ENCODE results near the gene CALML5.
A peak's percentile ranks its signal among the peaks of the same experiment; 100 is the strongest.

The CALML5 gene

GRCh38 chr10:5499493-5500140 lies at the start of gene CALML5:
TSS of gene CALML5 (minus strand) at chr10:5499570. CDS start at chr10:5499438, 132 bp downstream.
- in situ Hi-C loops (cut with HindIII; ENCODE audit: low sequenced_read_pairs) = loop anchor here (10.0 kb wide), 1 partner anchor 55 kb away; no protein-coding TSS in a partner anchor
- no peak within 1 kb of the TSS for H3K4me3 ChIP-seq (ENCODE audit: low read depth, low read length)
- TF ChIP-seq, protein P1, sequence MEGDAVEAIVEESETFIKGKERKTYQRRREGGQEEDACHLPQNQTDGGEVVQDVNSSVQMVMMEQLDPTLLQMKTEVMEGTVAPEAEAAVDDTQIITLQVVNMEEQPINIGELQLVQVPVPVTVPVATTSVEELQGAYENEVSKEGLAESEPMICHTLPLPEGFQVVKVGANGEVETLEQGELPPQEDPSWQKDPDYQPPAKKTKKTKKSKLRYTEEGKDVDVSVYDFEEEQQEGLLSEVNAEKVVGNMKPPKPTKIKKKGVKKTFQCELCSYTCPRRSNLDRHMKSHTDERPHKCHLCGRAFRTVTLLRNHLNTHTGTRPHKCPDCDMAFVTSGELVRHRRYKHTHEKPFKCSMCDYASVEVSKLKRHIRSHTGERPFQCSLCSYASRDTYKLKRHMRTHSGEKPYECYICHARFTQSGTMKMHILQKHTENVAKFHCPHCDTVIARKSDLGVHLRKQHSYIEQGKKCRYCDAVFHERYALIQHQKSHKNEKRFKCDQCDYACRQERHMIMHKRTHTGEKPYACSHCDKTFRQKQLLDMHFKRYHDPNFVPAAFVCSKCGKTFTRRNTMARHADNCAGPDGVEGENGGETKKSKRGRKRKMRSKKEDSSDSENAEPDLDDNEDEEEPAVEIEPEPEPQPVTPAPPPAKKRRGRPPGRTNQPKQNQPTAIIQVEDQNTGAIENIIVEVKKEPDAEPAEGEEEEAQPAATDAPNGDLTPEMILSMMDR (IDR thresholded peaks at IDR 0.05; ENCODE audit: low read depth, low read length, missing control alignments) = no peak
- DNase-seq (ENCODE audit: low read depth) = no peak

DNA sequence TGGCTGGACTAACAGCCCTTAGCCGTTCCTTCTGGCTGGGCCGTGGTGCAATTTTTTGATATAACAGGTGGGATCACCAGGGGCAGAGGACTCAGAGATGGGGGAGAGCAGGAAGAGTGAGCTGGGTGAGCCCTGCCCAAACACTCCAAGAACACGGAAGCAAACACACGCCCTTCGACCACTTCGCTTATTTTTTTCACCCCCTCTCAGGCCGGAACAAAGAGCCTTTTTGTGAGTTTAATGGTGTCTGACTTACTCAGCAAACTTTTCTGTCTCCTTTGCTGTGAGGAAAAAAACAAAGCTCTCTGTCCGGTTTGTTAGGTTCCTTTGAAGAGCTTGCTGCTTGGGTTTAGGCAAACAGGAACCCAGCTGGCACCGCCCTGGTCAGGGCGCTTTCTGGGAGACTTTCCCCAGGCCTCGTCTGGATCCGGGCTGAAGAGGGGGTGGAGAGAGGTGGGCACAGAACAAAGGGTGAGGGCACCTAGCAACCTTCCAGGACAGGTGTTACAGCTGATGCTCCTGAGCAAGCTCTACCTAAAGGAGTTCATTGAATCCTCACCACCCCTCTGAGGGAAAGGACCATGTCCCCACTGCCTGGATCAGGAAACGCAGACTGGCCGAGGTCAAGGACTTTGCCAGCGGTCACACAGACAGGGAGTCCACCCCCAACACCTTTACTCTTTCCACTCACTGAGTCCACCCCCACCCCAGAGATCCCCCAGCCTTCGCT lies 48.7 kb upstream of the CALML5 start:
- TF ChIP-seq, protein P1 (IDR thresholded peaks at IDR 0.05; ENCODE audit: low read depth, low read length, missing control alignments) = no peak
- no peak overlapping the region for H3K4me3 ChIP-seq (ENCODE audit: low read depth, low read length)
- no peak for DNase-seq (ENCODE audit: low read depth)
- in situ Hi-C loops (cut with HindIII; ENCODE audit: low sequenced_read_pairs) = no loop called here

- TF ChIP-seq, protein P1 (IDR thresholded peaks at IDR 0.05; ENCODE audit: low read depth, low read length, missing control alignments) = no peak
- no peak overlapping the region for H3K4me3 ChIP-seq (ENCODE audit: low read depth, low read length)
- no peak for DNase-seq (ENCODE audit: low read depth)
- in situ Hi-C loops (cut with HindIII; ENCODE audit: low sequenced_read_pairs) = no loop called here
These were observed 48.2 kb upstream of the CALML5 start for GRCh38 chr10:5547681-5547930.

DNA sequence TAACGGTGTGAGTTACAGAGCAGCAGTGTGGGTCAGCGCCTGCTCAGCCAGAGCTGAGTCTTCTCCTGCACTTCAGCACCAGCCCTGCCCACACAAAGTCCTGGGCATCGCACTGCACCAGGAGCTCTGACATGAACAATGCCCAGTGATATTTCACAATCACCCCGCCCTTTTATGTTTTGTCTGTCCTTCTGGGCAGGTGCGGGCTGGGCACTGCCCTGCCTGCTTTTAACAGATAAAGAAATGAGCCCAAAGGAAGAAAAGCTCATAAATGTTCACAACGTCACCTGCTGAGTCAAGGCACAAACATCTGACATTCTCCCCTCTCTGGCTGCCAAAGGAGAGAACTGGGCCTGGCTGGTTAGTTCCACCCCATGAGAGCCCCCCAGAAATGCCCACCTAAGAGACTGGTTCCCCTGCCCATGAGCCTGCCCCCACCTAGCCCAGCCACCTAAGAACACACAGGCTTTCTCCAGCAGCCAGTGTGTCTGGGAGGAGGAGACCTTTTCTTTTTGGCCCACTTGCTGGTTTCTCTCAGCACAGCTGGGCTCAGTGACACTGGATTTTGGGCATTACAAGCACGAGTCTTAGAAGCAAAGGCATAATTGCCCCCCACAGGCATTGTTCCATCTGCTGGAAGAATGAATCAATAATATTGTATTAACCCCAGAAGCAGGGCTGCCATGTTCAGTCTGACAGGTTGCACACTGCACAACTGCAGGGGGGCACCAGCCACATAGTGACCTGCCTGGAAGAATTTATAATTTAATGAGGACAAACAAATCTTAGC lies 47.7 kb upstream of the CALML5 start:
- no peak overlapping the region for H3K4me3 ChIP-seq (ENCODE audit: low read depth, low read length)
- no peak for DNase-seq (ENCODE audit: low read depth)
- in situ Hi-C loops (cut with HindIII; ENCODE audit: low sequenced_read_pairs) = no loop called here
- TF ChIP-seq, protein P1 (IDR thresholded peaks at IDR 0.05; ENCODE audit: low read depth, low read length, missing control alignments) = no peak

GRCh38 chr10:5545778-5546710 lies 46.7 kb upstream of the CALML5 start:
- TF ChIP-seq, protein P1 (IDR thresholded peaks at IDR 0.05; ENCODE audit: low read depth, low read length, missing control alignments) = no peak
- in situ Hi-C loops (cut with HindIII; ENCODE audit: low sequenced_read_pairs) = no loop called here
- DNase-seq (ENCODE audit: low read depth) = peak; percentile 73
- H3K4me3 ChIP-seq (ENCODE audit: low read depth, low read length) = no peak overlapping the region

DNA sequence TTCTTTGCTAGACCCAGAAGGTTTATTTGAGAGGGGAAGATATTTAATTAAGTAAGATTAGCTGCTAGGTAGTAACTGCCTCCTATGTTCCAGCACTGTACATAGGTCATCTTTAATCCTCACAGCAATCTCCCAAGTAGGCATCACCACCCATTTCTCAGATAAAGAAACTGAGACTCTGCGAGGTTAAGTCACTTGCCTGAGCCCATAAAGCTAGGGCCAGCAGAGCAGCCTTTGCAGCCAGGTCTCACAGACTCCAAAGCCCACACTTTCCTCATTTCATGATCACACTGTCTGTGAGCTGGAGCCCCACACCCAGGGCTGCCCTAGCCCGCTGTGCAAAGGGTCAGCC lies 46.0 kb upstream of the CALML5 start:
- no peak overlapping the region for H3K4me3 ChIP-seq (ENCODE audit: low read depth, low read length)
- in situ Hi-C loops (cut with HindIII; ENCODE audit: low sequenced_read_pairs) = no loop called here
- no peak for DNase-seq (ENCODE audit: low read depth)
- TF ChIP-seq, protein P1 (IDR thresholded peaks at IDR 0.05; ENCODE audit: low read depth, low read length, missing control alignments) = no peak

Measured in astrocyte of the cerebellum (primary cell).